ENCODE results near the gene CCL17. TPM values are rescaled to one million over a fixed set of nuclear protein-coding genes. Genes with fewer than 3 reads are reported as not detected.

The CCL17 gene
- total and polyA plus RNA-seq, 2 donors from 2014 or later = 1.5 TPM; not detected in 1

DNA sequence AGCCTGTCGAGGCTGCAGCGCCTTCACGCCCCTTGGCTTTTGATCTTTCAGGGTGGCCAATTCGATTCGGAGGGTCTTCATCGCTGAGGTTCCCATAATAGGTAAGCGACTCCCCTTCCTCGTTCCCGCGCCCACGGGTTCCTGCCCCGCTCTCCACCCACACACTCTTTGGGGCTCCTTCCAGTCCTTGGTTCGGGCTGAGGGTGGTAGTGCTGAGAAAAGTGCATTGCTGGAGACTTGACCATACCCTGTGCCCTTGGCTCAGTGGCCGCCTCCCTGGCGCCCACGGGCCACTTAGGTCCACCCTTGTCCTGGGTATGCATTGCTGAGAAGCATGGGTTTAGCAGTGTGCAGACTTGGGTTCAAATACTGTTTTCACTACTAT, 58.4 kb downstream of the CCL17 start:
- Histone ChIP-seq H3K4me3 (ENCODE audit: low read length in 3 of 3) (peak overlapping the region; percentile 76 to 92 (median 89)), H3K36me3 (ENCODE audit: control insufficient read depth in 2 of 3, insufficient read depth in 3 of 3, low read length in 3 of 3) (peaks cover 11 to 57% (median 41%) of the 10 kb centered on the region in 3 donors), H3K27ac (ENCODE audit: low read depth in 2 of 2, low read length in 2 of 2) (peak overlapping the region; percentile 18 to 71), H3K9ac (ENCODE audit: low read length in 3 of 3) (peak overlapping the region; percentile 85 to 90 (median 86)), H3K4me1 (ENCODE audit: control insufficient read depth in 2 of 3, insufficient read depth in 2 of 3, low read depth in 1 of 3, low read length in 3 of 3) (peaks cover 0 to 19% (median 4%) of the 10 kb centered on the region in 3 donors), H3K9me3 (ENCODE audit: control insufficient read depth in 2 of 3, insufficient read depth in 1 of 3, low read length in 3 of 3) (no peaks in the 10 kb centered on the region), H3K27me3 (ENCODE audit: control insufficient read depth, insufficient read depth, low read length) (no peaks in the 10 kb centered on the region)
- no peak for FAIRE-seq
- intact Hi-C loops (cut with DNase I) = no loop called here
- no peak for DNase-seq
- TF ChIP-seq, protein P1, sequence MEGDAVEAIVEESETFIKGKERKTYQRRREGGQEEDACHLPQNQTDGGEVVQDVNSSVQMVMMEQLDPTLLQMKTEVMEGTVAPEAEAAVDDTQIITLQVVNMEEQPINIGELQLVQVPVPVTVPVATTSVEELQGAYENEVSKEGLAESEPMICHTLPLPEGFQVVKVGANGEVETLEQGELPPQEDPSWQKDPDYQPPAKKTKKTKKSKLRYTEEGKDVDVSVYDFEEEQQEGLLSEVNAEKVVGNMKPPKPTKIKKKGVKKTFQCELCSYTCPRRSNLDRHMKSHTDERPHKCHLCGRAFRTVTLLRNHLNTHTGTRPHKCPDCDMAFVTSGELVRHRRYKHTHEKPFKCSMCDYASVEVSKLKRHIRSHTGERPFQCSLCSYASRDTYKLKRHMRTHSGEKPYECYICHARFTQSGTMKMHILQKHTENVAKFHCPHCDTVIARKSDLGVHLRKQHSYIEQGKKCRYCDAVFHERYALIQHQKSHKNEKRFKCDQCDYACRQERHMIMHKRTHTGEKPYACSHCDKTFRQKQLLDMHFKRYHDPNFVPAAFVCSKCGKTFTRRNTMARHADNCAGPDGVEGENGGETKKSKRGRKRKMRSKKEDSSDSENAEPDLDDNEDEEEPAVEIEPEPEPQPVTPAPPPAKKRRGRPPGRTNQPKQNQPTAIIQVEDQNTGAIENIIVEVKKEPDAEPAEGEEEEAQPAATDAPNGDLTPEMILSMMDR (IDR thresholded peaks at IDR 0.05; ENCODE audit: borderline replicate concordance, extremely low read depth, insufficient read depth) = no peak

DNA sequence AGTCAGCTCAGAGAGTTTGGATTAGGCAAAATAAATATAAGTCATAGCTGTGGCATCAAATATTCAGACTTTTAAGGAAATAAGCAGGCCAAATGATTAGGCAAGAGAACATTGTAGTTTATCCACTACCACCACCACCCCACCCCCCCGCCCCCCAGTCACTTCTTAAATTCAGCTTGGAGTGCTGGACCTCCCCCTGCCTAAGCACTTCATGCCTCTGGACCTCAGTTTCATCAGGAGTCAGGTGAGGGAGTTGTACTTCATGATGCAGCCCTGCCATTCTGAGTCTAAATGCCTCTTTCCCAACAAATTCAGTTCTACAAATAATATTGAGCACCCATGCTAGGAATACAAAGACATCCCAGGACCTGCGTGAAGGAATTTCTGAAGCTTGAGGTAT, 60.0 kb downstream of the CCL17 start:
- DNase-seq = no peak
- Histone ChIP-seq H3K27me3 (ENCODE audit: control insufficient read depth, insufficient read depth, low read length) (no peaks in the 10 kb centered on the region), H3K9me3 (ENCODE audit: control insufficient read depth in 2 of 3, insufficient read depth in 1 of 3, low read length in 3 of 3) (no peaks in the 10 kb centered on the region), H3K27ac (ENCODE audit: low read depth in 2 of 2, low read length in 2 of 2) (no peak overlapping the region), H3K36me3 (ENCODE audit: control insufficient read depth in 2 of 3, insufficient read depth in 3 of 3, low read length in 3 of 3) (peaks cover 11 to 57% (median 41%) of the 10 kb centered on the region in 3 donors), H3K9ac (ENCODE audit: low read length in 3 of 3) (no peak overlapping the region), H3K4me1 (ENCODE audit: control insufficient read depth in 2 of 3, insufficient read depth in 2 of 3, low read depth in 1 of 3, low read length in 3 of 3) (peaks cover 0 to 20% (median 4%) of the 10 kb centered on the region in 3 donors), H3K4me3 (ENCODE audit: low read length in 3 of 3) (no peak overlapping the region)
- TF ChIP-seq, protein P1 (IDR thresholded peaks at IDR 0.05; ENCODE audit: borderline replicate concordance, extremely low read depth, insufficient read depth) = no peak
- FAIRE-seq = no peak
- intact Hi-C loops (cut with DNase I) = no loop called here

Other genes with a start within 250 kb of the CCL17 start
- gene PSME3IP1, start 218.7 kb upstream of the CCL17 start, total RNA-seq = 84.6 TPM
- 79.1 TPM for gene PSME3IP1, start 218.7 kb upstream of the CCL17 start, polyA plus RNA-seq (ENCODE audit: insufficient read depth, low read depth, low replicate concordance)
- gene RSPRY1, start 218.4 kb upstream of the CCL17 start, total RNA-seq = 32.2 TPM
- 14.4 TPM for gene RSPRY1, start 218.4 kb upstream of the CCL17 start, polyA plus RNA-seq (ENCODE audit: insufficient read depth, low read depth, low replicate concordance)
- 61.5 TPM for gene ARL2BP, start 159.5 kb upstream of the CCL17 start, total RNA-seq
- 53.9 TPM for gene ARL2BP, start 159.5 kb upstream of the CCL17 start, polyA plus RNA-seq (ENCODE audit: insufficient read depth, low read depth, low replicate concordance)
- 64.4 TPM for gene PLLP, start 120.1 kb upstream of the CCL17 start, total RNA-seq
- 83.8 TPM for gene PLLP, start 120.1 kb upstream of the CCL17 start, polyA plus RNA-seq (ENCODE audit: insufficient read depth, low read depth, low replicate concordance)
- gene CCL22, start 46.0 kb upstream of the CCL17 start, total RNA-seq = 1.3 TPM
- not detected for gene CCL22, start 46.0 kb upstream of the CCL17 start, polyA plus RNA-seq (ENCODE audit: insufficient read depth, low read depth, low replicate concordance)
- 46.4 TPM for gene CX3CL1, start 32.3 kb upstream of the CCL17 start, total RNA-seq
- 39.1 TPM for gene CX3CL1, start 32.3 kb upstream of the CCL17 start, polyA plus RNA-seq (ENCODE audit: insufficient read depth, low read depth, low replicate concordance)
- 53.6 TPM for gene CIAPIN1, start 42.6 kb downstream of the CCL17 start, total RNA-seq
- gene CIAPIN1, start 42.6 kb downstream of the CCL17 start, polyA plus RNA-seq (ENCODE audit: insufficient read depth, low read depth, low replicate concordance) = 56.3 TPM
- gene COQ9, start 42.7 kb downstream of the CCL17 start, total RNA-seq = 78.0 TPM
- 200 TPM for gene COQ9, start 42.7 kb downstream of the CCL17 start, polyA plus RNA-seq (ENCODE audit: insufficient read depth, low read depth, low replicate concordance)
- gene POLR2C, start 57.9 kb downstream of the CCL17 start, total RNA-seq = 58.9 TPM
- gene POLR2C, start 57.9 kb downstream of the CCL17 start, polyA plus RNA-seq (ENCODE audit: insufficient read depth, low read depth, low replicate concordance) = 68.9 TPM
- gene DOK4, start 81.7 kb downstream of the CCL17 start, total RNA-seq = 63.7 TPM
- gene DOK4, start 81.7 kb downstream of the CCL17 start, polyA plus RNA-seq (ENCODE audit: insufficient read depth, low read depth, low replicate concordance) = 57.2 TPM
- gene CCDC102A, start 131.8 kb downstream of the CCL17 start, total RNA-seq = 11.9 TPM
- gene CCDC102A, start 131.8 kb downstream of the CCL17 start, polyA plus RNA-seq (ENCODE audit: insufficient read depth, low read depth, low replicate concordance) = 5.7 TPM
- 2.2 TPM for gene ADGRG5, start 137.9 kb downstream of the CCL17 start, total RNA-seq
- gene ADGRG5, start 137.9 kb downstream of the CCL17 start, polyA plus RNA-seq (ENCODE audit: insufficient read depth, low read depth, low replicate concordance) = 0.15 TPM
- gene ADGRG1, start 223.9 kb downstream of the CCL17 start, total RNA-seq = 351 TPM
- 188 TPM for gene ADGRG1, start 223.9 kb downstream of the CCL17 start, polyA plus RNA-seq (ENCODE audit: insufficient read depth, low read depth, low replicate concordance)

Measured in kidney (tissue), 14 donors.